ACC112 (cell line): ENCODE results near the gene ZNF414.

Experiments used
- H2AFZ ChIP-seq: fragments of 200-600 bp; sonication (generic); one replicate; pipeline ENCODE4 v1.6.0; 2017; ENCODE audit warnings: antibody characterized with exemption, low read length; ENCODE audit not compliant: unreplicated experiment
- H3K27ac ChIP-seq: fragments of 200-600 bp; sonication (generic); 2 replicates; pipeline ENCODE4 v1.5.1; 2014; ENCODE audit warnings: low read depth, mild to moderate bottlenecking, antibody characterized with exemption, low read length, moderate library complexity
- H3K27me3 ChIP-seq: fragments of 200-600 bp; sonication (generic); 2 replicates; pipeline ENCODE4 v1.6.1; 2014; ENCODE audit warnings: mild to moderate bottlenecking, antibody characterized with exemption, low read length, moderate library complexity, mixed read lengths; ENCODE audit not compliant: insufficient read depth
- H3K36me3 ChIP-seq: fragments of 200-600 bp; sonication (generic); 2 replicates; pipeline ENCODE4 v1.6.1; 2016; ENCODE audit warnings: mild to moderate bottlenecking, antibody characterized with exemption, low read length, moderate library complexity, mixed read lengths; ENCODE audit not compliant: insufficient read depth
- H3K4me1 ChIP-seq: fragments of 200-600 bp; sonication (generic); one replicate; pipeline ENCODE4 v1.6.1; 2016; ENCODE audit warnings: low read length, mixed read lengths; ENCODE audit not compliant: insufficient read depth, unreplicated experiment, control insufficient read depth
- H3K4me3 ChIP-seq: fragments of 200-600 bp; sonication (generic); 2 replicates; pipeline ENCODE4 v1.5.1; 2014; ENCODE audit warnings: mild to moderate bottlenecking, low read depth, low read length
- H3K79me2 ChIP-seq: fragments of 200-600 bp; sonication (generic); one replicate; pipeline ENCODE4 v1.6.0; 2016; ENCODE audit warnings: low read length; ENCODE audit not compliant: control insufficient read depth, unreplicated experiment, insufficient read depth

Gene ZNF414

GRCh38 chr19:8504919-8505318 lies 9.0 kb downstream of the ZNF414 start:
- Histone ChIP-seq H3K36me3 (no peaks in the 10 kb centered on the region), H3K4me3 (no peak overlapping the region), H3K27ac (no peak overlapping the region), H3K4me1 (no peaks in the 10 kb centered on the region), H3K79me2 (no peaks in the 10 kb centered on the region), H2AFZ (no peak overlapping the region), H3K27me3 (no peaks in the 10 kb centered on the region)

- no peak overlapping the region for H2AFZ ChIP-seq
- H3K27me3 ChIP-seq, result no peaks in the 10 kb centered on the region
- no peak overlapping the region for H3K27ac ChIP-seq
- no peak overlapping the region for H3K4me3 ChIP-seq
- no peaks in the 10 kb centered on the region for H3K36me3 ChIP-seq
- no peaks in the 10 kb centered on the region for H3K4me1 ChIP-seq
- no peaks in the 10 kb centered on the region for H3K79me2 ChIP-seq
Measured at GRCh38 chr19:8504171-8504570, 9.8 kb downstream of the ZNF414 start.

- Histone ChIP-seq H3K27ac (no peak overlapping the region), H3K36me3 (no peaks in the 10 kb centered on the region), H3K79me2 (no peaks in the 10 kb centered on the region), H2AFZ (no peak overlapping the region), H3K4me3 (no peak overlapping the region), H3K4me1 (no peaks in the 10 kb centered on the region), H3K27me3 (no peaks in the 10 kb centered on the region)
Measured at GRCh38 chr19:8503510-8503909, 10.5 kb downstream of the ZNF414 start.

GRCh38 chr19:8501981-8502380 lies 12.0 kb downstream of the ZNF414 start:
- no peak overlapping the region for H3K4me3 ChIP-seq
- no peaks in the 10 kb centered on the region for H3K27me3 ChIP-seq
- H3K27ac ChIP-seq, result no peak overlapping the region
- no peaks in the 10 kb centered on the region for H3K36me3 ChIP-seq
- H3K4me1 ChIP-seq, result no peaks in the 10 kb centered on the region
- H3K79me2 ChIP-seq, result no peaks in the 10 kb centered on the region
- no peak overlapping the region for H2AFZ ChIP-seq

GRCh38 chr19:8501516-8501915 lies 12.5 kb downstream of the ZNF414 start:
- no peaks in the 10 kb centered on the region for H3K4me1 ChIP-seq
- H3K4me3 ChIP-seq, result no peak overlapping the region
- H3K36me3 ChIP-seq, result no peaks in the 10 kb centered on the region
- H3K27me3 ChIP-seq, result no peaks in the 10 kb centered on the region
- no peak overlapping the region for H3K27ac ChIP-seq
- no peak overlapping the region for H2AFZ ChIP-seq
- H3K79me2 ChIP-seq, result no peaks in the 10 kb centered on the region

- H3K27ac ChIP-seq, result no peak overlapping the region
- H2AFZ ChIP-seq, result no peak overlapping the region
- H3K79me2 ChIP-seq, result no peaks in the 10 kb centered on the region
- H3K27me3 ChIP-seq, result no peaks in the 10 kb centered on the region
- H3K4me1 ChIP-seq, result no peaks in the 10 kb centered on the region
- H3K4me3 ChIP-seq, result no peak overlapping the region
- H3K36me3 ChIP-seq, result no peaks in the 10 kb centered on the region
Measured at GRCh38 chr19:8500158-8500557, 13.8 kb downstream of the ZNF414 start.

- Histone ChIP-seq H3K4me3 (no peak overlapping the region), H3K79me2 (no peaks in the 10 kb centered on the region), H3K36me3 (no peaks in the 10 kb centered on the region), H2AFZ (no peak overlapping the region), H3K27me3 (no peaks in the 10 kb centered on the region), H3K4me1 (no peaks in the 10 kb centered on the region), H3K27ac (no peak overlapping the region)
Measured at GRCh38 chr19:8499048-8499833, 14.7 kb downstream of the ZNF414 start.

GRCh38 chr19:8498295-8498694 lies 15.7 kb downstream of the ZNF414 start:
- no peaks in the 10 kb centered on the region for H3K36me3 ChIP-seq
- H3K27ac ChIP-seq, result no peak overlapping the region

GRCh38 chr19:8494158-8494557 lies 19.8 kb downstream of the ZNF414 start:
- Histone ChIP-seq H3K4me3 (no peak overlapping the region), H3K27ac (no peak overlapping the region), H3K79me2 (no peaks in the 10 kb centered on the region), H3K36me3 (no peaks in the 10 kb centered on the region), H2AFZ (no peak overlapping the region), H3K4me1 (no peaks in the 10 kb centered on the region), H3K27me3 (no peaks in the 10 kb centered on the region)

More at GRCh38 chr19:8498295-8498694, 15.7 kb downstream of the ZNF414 start:
- no peak overlapping the region for H2AFZ ChIP-seq
- no peaks in the 10 kb centered on the region for H3K79me2 ChIP-seq
- H3K27me3 ChIP-seq, result no peaks in the 10 kb centered on the region
- no peaks in the 10 kb centered on the region for H3K4me1 ChIP-seq
- no peak overlapping the region for H3K4me3 ChIP-seq

- Histone ChIP-seq H3K27ac (no peak overlapping the region), H3K36me3 (peaks cover 6% of the 10 kb centered on the region; the same call in 1 of the 2 replicates), H3K79me2 (no peaks in the 10 kb centered on the region), H3K4me1 (no peaks in the 10 kb centered on the region), H3K27me3 (no peaks in the 10 kb centered on the region), H2AFZ (no peak overlapping the region), H3K4me3 (no peak overlapping the region)
Measured at GRCh38 chr19:8491574-8491973, 22.4 kb downstream of the ZNF414 start.

- Histone ChIP-seq H3K36me3 (peaks cover 6% of the 10 kb centered on the region; the same call in 1 of the 2 replicates), H3K27ac (no peak overlapping the region), H2AFZ (no peak overlapping the region), H3K27me3 (no peaks in the 10 kb centered on the region), H3K79me2 (no peaks in the 10 kb centered on the region), H3K4me1 (no peaks in the 10 kb centered on the region), H3K4me3 (no peak overlapping the region)
Measured at GRCh38 chr19:8490873-8491272, 23.1 kb downstream of the ZNF414 start.
